DMS 273 treated with DMSO at 0.1 percent for 48 hours (cell line): Measurements from ENCODE around the gene ZNF614.
"Not testable (repeated sequence)": the region's sequence is repeated elsewhere in the genome, so short reads cannot be mapped to it uniquely, and the experiment has no call there.

Experiments
- DNase-seq: peaks from one replicate; lab custom pipeline; 2025; lab: John Stamatoyannopoulos, UW

The ZNF614 gene

DNA sequence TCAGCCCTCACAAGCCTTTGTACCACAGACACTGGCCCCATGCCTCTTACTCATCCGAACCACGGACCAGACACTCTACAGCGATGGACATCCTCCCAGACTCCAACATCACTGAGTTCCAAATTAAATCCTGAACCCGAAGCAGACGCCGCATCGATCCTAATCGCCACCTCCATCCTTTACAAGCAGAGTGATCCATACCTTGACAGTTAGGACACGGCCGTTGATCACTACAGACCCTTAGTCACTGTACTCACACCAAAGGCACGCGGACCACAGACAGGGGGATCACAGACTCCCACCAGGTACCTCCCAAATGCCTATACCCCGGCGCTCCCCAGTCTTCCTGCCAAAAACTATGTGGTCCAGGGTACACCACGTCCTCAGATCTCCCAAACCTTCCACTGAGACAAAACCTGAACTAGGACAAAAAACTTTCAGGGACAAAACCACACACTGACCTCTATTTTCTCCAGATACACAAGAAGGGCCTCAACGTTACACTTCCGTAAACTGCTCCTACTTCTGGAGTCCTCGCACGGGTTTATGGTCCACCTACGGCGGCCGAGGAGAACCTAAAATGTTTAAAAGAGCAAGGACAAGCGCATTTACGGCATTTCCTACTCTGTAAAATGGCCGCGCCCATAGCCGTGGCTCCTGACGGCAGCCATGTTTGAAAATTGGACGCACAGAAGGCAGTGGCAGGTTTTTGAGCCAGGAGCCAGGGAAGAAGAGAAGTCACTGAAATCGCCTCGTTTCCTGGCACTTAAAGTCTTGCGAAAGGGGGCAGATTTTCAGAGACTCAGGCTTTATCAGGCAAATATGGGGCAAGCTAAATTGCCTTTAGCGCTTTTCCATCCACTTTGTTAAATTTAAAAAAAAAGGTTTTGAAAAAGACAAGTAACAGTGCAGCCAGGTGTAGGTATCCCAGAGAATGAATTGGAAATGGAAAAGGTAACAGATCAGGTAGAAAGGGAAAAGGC lies 41.6 kb downstream of the ZNF614 start, which contains the start of gene ZNF350:
TSS of gene ZNF350 (minus strand) at position 532 of the 983 bp plus-strand sequence. CDS start 12,480 bp downstream, outside the sequence.
- peak; percentile 83 for DNase-seq

DNA sequence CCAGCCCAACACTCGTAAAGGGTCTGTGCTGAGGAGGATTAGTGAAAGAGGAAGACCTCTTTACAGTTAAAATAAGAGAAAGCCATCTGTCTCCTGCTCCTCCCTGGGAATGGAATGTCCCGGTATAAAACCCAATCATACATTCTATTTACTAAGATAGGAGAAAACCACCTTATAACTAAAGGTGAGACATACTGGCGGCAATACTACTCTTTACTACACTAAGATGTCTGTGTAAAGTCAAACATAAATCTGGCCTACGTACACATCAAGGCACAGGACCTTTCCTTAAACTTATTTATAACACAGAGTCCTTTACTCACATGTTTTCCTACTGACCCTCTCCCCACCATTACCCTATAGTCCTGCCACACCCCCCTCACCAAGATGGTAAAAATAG lies 44.8 kb downstream of the ZNF614 start:
- no peak for DNase-seq

DNA sequence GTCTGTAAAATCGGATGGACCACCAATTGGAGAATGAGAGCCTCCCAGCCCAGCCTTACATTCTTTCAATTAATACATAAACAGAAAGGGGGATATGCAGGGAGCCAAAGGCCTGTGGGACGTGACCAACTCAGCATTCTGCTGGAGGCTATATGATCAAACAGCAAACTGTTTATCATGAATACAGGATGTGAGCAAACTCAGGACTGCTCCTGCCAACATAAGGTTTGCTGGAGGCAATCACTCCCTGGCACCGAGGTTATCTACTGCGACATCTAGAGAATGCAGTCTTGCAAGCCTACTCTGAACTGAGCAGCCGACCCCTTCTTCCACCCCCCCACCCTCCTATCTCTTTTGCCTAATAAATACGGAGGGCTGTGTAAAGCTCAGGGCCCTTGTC lies 47.3 kb downstream of the ZNF614 start:
- DNase-seq, result not testable (repeated sequence)

DNA sequence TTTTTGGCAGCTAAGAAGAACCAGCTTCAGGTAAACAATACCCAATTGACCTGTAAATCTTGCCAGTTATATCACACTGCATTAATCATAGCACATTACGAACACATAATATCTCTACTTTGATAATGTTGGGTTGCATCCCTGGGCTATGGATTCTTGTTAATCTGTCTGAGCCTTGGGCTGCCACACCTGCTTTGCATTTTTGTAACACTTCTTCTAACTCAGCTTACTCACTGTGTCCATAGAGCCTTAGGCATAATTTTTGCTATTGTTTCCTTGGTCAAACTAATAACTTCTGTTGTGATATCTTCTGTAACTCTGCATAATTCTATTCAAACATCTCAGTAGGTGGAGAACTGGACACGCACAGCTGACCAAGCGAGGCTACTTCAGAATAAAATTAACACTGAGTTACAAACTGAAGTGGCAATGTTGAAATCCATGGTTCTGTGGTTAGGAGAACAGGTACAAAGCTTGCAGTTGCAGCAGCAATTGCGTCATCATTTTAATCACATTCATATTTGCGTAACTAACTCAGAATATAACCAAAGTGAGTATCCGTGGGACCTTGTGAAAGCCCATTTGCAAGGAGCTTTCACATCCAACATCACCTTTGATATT lies 48.0 kb downstream of the ZNF614 start:
- no peak for DNase-seq

DNA sequence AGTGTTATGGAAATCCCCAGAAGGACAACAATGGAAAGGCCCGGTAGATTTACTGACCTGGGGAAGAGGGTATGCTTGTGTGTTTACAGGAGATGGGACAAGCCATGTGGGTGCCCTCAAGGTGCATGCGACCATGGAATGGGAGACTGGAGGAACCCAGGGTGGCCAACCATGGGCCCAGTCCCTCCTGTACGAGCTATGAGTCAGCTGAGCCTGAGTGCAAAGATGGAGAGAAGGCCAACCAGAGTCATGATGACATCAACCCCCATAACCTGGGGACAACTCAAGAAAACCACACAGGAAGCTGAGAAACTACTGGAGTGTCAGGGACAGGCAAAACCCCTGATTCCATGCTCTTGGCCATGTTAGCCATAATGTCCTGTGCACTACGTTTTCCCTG lies 49.3 kb downstream of the ZNF614 start:
- no peak for DNase-seq

DNA sequence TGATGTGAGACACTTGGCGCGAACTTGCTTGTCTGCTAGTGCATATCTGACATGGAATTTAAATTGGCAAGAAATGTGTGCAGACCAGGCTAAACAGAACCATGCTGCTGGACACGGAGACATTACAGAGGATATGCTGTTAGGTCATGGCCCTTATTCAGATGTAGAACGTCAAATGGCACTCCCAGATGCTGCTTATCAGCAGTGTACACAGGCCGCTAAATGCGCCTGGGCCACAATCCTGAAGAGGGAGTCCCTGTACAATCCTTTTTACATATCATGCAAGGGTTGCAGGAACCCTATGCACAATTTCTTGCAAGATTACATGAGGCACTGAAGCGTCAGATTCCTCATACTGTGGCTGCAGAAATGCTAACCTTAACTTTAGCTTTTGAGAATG lies 50.8 kb downstream of the ZNF614 start:
- no peak for DNase-seq

DNA sequence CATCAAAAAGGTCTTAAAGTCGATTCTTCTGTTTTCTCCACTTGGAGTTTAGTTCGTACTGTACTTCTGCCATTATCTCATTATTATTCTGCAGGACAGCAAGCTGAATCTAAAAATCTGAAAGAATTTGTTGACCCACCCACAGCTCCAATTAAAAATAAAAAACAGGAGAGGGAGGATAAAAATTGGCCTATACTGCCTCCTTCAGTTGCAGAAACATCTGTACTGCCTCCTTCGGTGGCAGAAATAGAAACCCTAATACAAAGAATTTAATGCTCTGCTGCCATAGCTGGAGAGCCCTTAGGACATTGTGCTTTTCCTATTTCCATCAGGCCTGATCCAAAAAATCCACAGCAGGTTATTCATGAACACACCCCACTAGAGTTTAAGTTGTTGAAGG lies 51.3 kb downstream of the ZNF614 start:
- no peak for DNase-seq

DNA sequence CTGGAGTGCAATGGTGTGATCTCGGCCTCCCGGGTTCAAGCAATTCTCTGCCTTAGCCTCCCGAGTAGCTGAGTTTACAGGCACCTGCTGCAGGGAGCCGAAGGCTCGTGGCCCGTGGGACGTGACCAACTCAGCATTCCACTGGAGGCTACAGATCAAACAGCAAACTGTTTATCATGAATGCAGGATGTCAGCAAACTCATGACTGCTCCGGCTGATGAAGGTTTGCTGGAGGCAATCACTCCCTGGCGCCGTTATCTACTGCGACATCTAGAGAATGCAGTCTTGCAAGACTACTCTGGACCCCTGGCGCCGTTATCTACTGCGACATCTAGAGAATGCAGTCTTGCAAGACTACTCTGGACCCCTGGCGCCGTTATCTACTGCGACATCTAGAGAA lies 52.4 kb downstream of the ZNF614 start:
- DNase-seq, result not testable (repeated sequence)

DNA sequence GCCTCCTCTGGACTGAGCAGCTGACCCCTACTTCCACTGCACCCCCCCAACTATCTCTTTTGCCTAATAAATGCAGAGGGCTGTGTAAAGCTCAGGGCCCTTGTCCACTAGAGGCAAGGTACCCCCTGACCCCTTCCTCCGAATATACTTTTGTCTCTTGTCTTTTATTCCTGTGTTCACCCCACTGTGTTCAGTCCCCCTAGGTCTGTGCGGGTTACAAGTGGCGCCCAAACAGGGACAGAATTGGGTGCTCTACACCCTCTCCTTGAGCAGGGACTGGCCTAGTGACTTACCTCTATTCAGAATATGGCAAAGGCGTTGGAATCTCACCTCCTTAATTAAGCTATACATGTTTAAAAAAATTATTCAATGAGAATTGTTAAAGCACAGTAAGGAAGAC lies 56.6 kb downstream of the ZNF614 start:
- DNase-seq, result no peak

DNA sequence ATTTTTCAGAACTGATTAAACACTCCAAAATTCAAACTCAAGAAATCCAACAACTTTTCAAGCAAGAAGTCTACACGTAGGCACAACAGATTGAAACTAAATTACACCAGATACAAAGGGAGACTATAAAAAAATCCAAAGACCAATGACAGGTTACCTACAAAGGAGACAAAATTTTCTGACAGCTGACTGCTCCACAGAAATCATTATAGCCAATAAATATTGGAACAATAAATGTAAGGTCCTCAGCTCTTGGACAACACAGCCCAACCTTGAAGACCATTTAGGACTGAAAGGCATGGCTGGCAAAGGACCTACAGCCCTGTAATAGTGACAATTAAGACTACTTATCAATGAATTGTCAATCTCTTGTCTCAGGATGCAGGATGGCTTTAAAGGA lies 57.5 kb downstream of the ZNF614 start:
- DNase-seq, result no peak

DNA sequence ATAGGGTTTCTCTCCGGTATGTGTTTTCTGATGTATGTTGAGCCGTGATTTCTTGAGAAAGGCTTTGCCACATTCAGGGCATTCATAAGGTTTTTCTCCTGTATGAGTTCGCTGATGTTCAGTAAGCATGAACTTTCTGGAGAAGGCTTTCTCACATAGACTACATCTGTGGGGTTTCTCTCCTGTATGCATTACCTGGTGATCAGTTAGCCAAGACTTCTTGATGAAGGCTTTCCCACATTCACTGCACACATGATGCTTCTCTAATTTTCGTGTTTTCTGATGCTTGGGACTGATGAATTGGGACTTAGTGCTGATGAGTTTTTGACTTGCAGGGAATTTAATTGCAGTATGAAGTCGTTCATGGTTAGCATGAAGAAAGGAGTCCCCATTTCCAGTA lies 62.6 kb downstream of the ZNF614 start:
- no peak for DNase-seq
